HL-60 (cell line): Measurements from ENCODE around the gene CSGALNACT2.

Experiments
- POLR2AphosphoS5 ChIP-seq: IDR thresholded peaks from 2 replicates; pipeline ENCODE4 v1.6.1; 2012; ENCODE audit warnings: low read depth
- TF ChIP-seq, protein P1 (sequence below): IDR thresholded peaks from one replicate; pipeline ENCODE4 v1.5.1; 2011; ENCODE audit warnings: low read length, control low read depth, inconsistent platforms; ENCODE audit not compliant: insufficient read depth
- TF ChIP-seq, protein P2 (sequence below): IDR thresholded peaks from 2 replicates; pipeline ENCODE4 v1.6.1; 2012; ENCODE audit warnings: low read depth; ENCODE audit not compliant: insufficient replicate concordance

DNA sequence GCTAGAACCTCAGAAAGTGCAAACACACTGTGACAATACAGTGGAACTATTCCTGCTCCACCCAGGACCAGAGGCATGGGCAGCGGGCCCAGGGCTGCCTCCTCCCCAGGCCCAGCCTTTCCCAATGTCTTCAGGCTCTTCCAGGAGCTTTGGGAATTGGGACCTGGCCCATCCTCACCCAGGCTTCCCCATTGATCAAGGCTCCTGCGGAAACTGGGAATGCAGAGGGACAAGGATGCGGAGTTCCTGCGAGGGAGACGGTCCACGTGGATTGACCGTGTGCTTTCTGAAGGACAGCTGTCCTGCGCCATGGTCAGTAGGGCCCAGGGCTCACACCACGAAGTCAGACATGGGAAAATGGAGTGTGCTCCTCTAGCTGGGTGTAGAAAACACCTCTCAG is 56.6 kb downstream of the CSGALNACT2 start:
- TF ChIP-seq, protein P1, sequence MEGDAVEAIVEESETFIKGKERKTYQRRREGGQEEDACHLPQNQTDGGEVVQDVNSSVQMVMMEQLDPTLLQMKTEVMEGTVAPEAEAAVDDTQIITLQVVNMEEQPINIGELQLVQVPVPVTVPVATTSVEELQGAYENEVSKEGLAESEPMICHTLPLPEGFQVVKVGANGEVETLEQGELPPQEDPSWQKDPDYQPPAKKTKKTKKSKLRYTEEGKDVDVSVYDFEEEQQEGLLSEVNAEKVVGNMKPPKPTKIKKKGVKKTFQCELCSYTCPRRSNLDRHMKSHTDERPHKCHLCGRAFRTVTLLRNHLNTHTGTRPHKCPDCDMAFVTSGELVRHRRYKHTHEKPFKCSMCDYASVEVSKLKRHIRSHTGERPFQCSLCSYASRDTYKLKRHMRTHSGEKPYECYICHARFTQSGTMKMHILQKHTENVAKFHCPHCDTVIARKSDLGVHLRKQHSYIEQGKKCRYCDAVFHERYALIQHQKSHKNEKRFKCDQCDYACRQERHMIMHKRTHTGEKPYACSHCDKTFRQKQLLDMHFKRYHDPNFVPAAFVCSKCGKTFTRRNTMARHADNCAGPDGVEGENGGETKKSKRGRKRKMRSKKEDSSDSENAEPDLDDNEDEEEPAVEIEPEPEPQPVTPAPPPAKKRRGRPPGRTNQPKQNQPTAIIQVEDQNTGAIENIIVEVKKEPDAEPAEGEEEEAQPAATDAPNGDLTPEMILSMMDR = no peak
- TF ChIP-seq POLR2AphosphoS5 = no peak
- TF ChIP-seq, protein P2, sequence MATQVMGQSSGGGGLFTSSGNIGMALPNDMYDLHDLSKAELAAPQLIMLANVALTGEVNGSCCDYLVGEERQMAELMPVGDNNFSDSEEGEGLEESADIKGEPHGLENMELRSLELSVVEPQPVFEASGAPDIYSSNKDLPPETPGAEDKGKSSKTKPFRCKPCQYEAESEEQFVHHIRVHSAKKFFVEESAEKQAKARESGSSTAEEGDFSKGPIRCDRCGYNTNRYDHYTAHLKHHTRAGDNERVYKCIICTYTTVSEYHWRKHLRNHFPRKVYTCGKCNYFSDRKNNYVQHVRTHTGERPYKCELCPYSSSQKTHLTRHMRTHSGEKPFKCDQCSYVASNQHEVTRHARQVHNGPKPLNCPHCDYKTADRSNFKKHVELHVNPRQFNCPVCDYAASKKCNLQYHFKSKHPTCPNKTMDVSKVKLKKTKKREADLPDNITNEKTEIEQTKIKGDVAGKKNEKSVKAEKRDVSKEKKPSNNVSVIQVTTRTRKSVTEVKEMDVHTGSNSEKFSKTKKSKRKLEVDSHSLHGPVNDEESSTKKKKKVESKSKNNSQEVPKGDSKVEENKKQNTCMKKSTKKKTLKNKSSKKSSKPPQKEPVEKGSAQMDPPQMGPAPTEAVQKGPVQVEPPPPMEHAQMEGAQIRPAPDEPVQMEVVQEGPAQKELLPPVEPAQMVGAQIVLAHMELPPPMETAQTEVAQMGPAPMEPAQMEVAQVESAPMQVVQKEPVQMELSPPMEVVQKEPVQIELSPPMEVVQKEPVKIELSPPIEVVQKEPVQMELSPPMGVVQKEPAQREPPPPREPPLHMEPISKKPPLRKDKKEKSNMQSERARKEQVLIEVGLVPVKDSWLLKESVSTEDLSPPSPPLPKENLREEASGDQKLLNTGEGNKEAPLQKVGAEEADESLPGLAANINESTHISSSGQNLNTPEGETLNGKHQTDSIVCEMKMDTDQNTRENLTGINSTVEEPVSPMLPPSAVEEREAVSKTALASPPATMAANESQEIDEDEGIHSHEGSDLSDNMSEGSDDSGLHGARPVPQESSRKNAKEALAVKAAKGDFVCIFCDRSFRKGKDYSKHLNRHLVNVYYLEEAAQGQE = no peak
